ENCODE results near the gene CENPU.
"Not testable (repeated sequence)": the region's sequence is repeated elsewhere in the genome, so short reads cannot be mapped to it uniquely, and the experiment has no call there.

CENPU gene

DNA sequence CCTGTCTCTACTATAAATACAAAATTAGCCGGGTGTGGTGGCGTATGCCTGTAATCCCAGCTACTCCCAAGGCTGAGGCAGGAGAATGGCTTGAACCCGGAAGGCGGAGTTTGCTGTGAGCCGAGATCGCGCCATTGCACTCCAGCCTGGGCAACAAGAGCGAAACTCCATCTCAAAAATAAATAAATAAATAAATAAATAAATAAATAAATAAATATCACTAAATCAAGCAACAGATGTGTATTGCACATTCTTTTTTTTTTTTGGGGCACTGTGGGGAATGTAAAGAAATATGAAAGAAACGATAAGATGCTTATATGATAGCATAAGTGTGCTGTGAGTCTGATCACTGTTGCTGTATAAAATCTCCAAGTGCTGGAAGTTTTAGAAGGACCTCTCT is 76.1 kb downstream of the CENPU start:
- DNase-seq = not testable (repeated sequence)

DNA sequence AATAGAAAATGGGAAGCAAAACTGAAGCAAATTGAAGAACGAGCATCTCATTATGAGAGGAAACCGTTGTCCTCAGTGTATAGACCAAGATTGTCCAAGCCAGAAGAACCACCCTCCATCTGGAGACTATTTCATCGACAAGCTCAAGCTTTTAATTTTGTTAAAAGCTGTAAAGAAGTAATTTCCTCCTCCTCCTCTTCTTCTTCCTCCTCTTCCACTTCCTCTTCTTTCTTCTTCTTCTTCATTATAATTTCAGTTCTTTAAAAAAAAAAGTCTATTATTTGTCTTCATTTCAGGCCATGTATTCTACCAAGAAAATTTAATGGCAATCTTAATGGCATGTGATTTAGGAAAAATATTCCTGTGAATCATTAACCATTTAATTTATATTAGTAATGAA is 76.8 kb downstream of the CENPU start:
- DNase-seq = no peak

DNA sequence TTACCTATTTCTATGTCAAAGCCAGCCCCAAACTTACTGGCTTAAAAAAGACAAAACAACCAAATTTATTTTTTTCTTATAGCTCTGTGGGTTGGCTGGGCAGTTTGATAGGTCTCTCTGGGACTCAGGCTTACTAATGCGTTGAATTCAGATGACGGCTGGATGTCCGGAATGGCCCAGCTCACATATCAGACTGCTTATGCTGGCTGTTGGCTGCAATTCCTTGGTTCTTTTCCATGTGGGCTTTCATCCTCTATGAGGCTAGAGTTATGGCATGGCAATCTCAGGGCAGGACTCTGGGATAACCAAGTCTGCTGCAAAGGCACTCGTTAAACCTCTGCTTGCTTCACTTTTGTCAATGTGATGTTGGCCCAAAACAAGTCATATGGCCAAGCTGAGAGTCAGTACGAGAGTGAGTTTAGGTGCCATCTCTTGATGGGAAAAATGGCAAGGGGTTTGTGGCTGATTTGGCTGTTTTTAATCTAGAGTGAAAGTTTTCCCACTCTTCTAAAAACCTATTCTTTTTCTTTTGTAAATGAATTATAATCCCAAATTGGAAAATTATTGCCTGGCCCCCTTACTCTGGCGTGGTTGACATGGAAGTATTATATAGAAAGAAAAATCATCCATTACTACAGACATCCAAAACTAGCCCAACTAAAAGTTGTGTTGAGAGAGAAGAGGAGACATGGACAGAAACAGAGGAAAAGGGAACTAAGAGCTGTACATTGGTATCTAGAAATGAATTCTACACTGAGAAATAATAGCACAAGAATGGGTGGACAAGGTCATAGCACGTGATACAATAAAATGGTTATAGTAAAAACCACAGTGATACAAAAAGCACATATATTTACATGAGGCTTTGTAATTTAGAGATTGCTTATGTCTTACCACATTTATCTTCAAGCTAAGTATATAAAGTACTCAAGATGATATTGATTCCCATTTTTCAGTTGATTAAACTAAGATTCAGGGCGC is 77.7 kb downstream of the CENPU start:
- DNase-seq = no peak

DNA sequence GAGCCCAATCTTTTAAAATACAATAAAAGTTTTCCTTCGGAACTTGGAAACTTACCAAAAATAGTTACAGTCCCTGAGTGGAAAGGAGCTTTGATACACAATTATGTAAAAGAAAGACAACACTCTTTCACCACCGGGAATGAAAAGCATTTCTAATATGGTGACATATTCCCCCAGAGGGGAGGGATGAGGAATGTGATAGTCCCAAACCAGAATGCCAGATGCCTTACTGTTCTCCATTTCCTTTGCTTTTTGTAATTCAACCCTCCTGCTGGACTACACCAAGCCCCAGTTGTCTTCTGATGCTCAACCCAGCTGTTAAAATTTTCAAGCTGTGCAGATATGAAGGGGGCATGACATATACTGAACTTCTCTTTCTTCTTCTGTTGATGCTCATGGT is 80.2 kb downstream of the CENPU start:
- no peak for DNase-seq

DNA sequence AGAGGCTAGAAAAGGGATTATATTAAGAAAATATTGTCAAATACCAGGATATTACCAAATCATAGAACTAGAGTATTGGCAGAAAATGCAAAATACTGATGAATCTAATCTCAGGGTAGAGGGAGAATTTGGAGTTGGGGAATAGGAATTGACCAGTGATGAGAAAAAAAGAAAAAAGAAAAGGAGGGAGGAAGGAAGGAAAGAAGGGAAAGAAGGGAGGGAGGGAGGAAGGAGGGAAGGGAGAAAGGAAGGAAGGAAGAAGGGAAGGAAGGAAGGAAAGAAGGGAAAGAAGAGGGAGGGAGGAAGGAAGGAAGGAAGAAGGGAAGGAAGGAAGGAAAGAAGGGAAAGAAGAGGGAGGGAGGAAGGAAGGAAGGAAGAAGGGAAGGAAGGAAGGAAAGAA is 81.2 kb downstream of the CENPU start:
- DNase-seq = not testable (repeated sequence)

DNA sequence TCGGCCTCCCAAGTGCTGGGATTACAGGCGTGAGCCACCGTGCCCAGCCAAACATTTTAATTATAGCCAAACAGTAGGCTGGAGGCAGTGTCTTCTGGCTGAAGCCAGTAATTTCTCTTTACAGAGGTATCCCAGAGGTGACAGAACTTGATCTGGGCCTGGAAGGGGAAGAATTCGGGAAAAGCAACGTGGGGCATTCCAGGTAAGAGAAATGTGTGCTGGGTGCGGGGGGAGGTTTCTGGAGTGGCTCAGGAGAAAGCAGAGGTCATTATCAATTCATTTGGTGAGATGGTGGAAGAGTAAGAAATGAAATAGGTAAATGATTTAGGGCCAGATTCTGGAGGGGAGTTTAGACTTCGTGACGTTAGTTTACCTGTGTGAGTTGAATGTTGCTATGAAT is 82.0 kb downstream of the CENPU start:
- no peak for DNase-seq

DNA sequence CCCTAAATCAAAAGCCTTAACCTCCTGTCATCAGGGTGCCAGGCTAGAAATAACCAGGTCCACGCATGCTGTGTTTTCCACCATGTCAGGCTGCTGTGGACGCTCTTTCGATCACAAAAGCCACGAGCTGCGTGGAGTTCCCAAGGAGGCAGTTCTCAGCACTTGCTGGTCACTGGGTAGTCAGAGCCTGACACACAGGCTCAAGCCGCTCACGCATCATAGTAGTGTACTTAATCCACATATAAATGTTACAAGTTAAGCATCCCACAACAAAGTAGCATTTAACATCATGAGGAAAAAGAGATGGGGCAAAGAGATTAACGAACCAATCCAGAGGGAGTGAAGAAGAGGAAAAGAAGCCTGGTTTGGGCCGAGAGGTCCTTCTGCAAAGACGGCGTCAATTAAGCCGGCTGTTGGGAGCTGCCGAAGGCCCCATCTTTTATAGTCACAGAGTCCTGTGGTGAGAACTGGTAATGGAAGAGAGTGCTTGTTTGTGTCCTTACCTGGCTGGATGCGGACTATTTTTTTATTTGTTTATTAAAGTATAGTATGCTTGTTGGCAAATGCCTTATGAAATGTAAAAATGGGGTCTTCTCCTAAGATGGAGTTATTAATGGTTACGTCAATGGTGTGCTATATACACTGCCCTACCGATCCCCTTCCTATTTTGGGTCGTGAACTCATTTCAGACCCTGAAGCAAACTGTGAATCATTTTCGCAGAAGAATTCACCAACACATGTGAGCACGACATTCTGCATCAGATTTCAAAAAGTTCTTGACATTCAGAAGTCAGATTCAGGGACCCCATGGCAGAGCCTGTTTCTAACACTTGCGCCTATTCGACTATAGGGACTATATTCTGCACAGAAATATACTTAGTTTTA is 83.7 kb downstream of the CENPU start:
- no peak for DNase-seq

DNA sequence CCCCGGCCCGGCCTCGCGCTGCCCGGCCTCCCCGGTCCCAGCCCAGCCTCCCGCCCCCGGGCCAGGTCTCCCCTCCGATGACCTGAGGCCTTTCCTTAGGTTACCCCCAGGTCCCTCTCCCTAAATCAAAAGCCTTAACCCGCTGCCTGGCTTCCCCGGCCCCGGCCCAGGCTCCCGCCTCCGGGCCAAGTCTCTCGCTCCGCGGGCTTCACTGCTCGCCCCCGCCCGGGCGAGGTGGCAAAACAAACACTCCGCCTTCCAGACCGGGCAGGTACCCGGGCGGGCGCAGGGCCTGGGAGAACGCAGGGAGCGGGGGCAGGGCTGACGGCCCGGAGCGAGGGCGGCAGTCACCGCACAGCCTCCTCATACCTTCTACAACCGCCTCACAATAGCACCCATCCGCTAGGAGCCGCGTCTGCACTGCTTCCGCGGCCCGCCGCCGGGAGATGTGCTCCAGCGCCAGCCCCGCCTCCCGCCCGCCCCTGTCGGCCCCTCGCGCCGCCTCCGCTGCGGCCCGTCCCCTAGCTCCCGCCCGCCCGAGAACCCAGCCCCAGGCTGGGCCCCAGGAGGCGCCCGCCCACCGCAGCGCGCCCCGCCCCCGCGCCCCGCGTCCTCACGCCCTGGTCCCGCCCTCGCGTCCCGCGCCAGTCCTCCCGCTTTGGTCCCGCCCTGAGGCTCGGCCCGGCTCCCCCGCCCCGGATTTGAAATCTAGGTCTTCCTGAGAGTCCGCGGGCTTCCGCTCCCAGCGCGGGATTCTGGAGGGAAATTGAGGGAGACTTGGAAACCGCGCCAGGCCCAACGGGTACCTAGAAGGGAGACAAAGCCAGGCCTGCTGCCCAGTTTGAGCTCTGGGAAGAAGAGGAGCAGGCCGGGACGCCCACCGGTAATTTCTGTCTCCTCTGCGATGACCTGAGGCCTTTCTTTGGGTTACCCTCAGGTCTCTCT is 84.6 kb downstream of the CENPU start, which contains the start of the genes CASP3 and PRIMPOL:
CASP3 (minus strand) TSS at position 422 of the 945 bp plus-strand sequence. CDS start 10,994 bp downstream, outside the sequence.
PRIMPOL (plus strand) TSS at position 713 of the 945 bp plus-strand sequence. CDS start 7,403 bp downstream, outside the sequence.
- peak; percentile 97 for DNase-seq

DNA sequence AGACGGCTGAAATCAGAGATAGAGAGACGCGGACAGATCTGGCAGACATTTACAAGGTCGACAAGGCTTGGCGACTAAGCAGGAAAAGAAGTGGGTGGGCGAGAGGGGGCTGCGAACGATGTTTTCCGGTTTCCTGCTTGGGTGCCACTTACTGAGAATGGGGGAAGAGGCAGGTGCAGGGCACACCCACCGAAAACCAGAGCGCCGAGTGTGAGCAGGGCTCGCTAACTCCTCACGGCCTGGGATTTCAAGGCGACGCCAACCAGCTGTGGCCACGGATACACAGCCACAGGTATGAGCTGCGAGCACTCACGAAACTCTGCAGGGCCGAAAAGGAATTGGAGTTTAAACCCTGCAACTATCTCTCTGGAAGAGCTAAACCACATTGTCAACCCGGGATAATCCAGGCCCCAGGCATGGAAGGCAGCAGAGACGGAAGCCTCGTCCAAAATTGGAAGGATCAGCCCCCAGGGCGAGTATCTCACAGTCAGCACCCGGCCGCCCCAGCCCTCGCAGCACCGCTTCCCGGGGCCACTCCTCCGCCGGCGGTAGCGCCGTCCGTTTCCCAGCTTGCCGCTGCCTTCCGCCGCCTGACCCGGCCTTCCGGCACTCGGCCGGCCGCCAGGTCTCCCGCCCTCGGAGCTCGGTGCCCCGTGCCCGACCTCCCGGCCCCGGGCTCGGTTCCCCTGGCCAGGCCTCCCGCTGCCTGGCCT is 85.4 kb downstream of the CENPU start:
- peak; percentile 68 for DNase-seq

DNA sequence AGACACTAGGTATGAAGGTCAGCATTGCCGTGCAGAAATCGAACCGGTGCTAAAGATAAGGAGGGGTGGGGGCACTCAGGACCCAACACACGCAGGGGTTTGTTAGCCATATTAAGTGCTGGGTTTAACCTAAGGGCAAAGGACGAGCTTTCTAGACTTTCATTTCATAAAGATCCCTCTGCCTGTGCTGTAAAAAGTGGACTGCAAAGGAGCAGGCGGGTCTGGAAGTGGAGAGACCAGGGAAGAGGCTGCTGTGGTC is 85.9 kb downstream of the CENPU start:
- DNase-seq = no peak

DNA sequence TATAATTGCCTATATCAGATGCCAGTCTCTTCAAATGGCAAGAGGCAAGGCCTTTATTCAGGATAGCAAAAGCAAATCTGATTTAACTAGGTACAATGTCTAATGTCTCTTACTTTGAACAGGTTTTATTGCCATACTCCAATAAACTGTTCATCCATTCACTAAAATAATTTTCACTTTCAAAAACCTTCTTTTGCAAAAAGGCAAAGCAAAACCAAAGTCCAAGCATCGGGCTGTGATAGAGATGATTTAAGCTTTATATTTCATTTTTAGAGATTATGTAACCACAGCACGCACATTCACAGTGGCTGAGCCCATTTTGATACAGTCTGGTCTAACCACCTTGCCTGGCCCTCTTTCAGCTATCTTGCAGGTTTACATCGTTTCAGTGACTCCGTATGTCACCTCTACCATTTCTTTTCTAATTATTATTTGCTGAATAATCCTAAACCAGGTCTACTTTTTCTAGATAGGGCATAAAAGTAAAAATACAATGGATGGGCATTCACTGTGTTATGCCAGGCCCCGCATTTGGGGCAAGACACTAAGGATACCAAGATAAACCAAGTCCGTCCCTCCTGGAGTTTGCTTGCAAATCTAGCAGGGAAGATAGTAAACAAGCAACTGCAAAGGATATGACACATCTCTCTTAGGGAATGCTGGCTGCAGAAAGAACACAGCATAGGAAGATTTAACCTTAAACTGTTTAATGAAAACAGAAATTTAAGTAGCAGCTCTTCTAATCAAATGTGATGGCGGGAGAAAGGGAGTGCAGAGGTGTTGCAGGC is 86.4 kb downstream of the CENPU start:
- DNase-seq = no peak

DNA sequence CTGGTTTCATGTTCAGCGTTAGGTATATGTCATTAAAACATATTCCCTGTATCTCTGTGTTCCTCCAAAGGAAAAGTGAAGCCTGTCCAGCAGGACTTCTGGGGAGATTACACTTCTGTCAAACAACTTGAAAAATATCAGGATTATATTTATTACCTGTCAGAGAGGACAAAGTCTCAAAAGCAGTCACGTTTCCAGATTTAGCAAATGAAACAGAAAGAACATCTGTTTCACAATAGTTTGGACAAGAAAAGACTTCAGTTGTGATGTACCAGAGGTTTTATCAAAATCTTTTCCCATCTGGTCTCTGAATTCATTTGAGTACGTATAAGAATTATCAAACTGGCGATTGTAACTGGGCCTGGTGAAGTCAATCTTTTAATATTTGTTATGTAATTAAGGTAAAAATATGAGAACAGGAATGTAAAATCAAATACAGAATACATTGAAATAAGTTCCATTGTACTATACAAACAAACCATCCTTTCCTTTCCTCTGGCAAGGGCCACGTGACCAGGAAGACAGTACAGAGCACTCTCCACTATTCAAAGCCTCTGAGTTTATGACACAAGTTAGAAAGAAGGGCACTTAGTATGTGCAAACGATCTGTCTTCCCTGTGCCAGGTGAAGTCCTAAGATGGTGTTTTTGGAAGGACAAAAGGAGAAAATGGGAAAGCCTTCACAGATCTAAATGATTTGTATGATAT is 87.8 kb downstream of the CENPU start:
- no peak for DNase-seq

DNA sequence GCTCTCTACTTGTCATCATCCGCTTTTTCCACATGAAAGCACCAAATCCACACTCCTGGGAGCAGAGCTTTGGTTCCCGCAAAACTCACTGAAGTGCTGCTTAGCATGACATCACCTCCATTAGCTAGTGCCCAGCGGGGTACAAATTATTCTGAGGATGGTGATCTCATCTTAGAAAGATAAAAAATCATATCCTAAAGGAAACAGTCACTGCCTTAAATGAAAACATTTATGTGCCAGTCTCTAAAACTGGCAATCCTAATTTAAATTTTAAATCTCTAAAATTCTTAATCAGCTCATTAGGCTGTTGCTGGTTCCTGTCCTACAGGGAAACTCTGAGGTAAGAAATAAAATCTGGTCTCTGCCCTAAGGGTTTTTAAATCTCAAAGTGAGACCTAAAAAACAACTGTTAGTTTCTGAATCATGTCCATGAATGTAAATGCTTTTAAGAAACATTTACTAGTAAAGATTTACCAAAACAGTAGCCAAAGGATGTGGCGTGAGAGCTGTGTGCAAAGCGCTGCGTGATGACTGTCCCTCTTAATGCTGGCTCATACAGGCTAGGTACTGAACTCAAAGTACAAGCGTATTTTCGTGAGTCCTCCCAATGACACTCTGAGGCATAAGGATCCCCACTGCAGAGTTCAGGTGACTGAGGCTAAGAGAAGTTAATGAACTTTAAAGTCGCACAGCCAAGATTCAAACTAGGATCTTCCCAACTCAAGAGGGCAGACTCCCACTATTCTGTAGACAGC is 89.2 kb downstream of the CENPU start:
- no peak for DNase-seq

Data from stimulated activated CD8-positive, alpha-beta memory T cell treated with anti-CD3 and anti-CD28 coated beads, Interleukin-4, amount 100 ng/mL, for 48 hours (primary cell).